Measurements from ENCODE around the gene EMSY.

GRCh38 chr11:76455331-76455730 lies 10.5 kb downstream of the EMSY start:
- TF ChIP-seq CTCF (IDR thresholded peaks at IDR 0.05) (no peak), POLR2A (IDR thresholded peaks at IDR 0.05) (no peak), POLR2AphosphoS5 (IDR thresholded peaks at IDR 0.05) (no peak)
